Stimulated activated naive CD8-positive, alpha-beta T cell treated with anti-CD3 and anti-CD28 coated beads, Interleukin-15, Interleukin-2, amounts not matched to agents 100 U/mL and 50 U/mL, for 24 hours (primary cell): ENCODE results near the gene CDHR1.
"Not testable (repeated sequence)": the region's sequence is repeated elsewhere in the genome, so short reads cannot be mapped to it uniquely, and the experiment has no call there.

Source experiments
- ATAC-seq: fragments of 150-1000 bp; cut with Tn5 transposase; one replicate; pipeline ENCODE4 v1.10.0; 2021
- DNase-seq: peaks from one replicate; pipeline ENCODE4 v3.0.0; 2021

Gene CDHR1

GRCh38 chr10:84194424-84195043 is at the start of gene CDHR1:
Gene CDHR1, plus strand, starts transcription at chr10:84194537. Its CDS starts 224 bp downstream, at chr10:84194761.
- ATAC-seq = peak; percentile 74
- DNase-seq = peak; percentile 65

- DNase-seq (no peak), ATAC-seq (no peak)
Measured at GRCh38 chr10:84147347-84147746, 47.0 kb upstream of the CDHR1 start.

GRCh38 chr10:84148006-84148597 is 46.2 kb upstream of the CDHR1 start:
- ATAC-seq, DNase-seq: not testable (repeated sequence)

- no peak for ATAC-seq
Measured at GRCh38 chr10:84149854-84150253, 44.5 kb upstream of the CDHR1 start.

GRCh38 chr10:84152769-84153168 is 41.6 kb upstream of the CDHR1 start:
- ATAC-seq (peak; percentile 32), DNase-seq (no peak)

More at GRCh38 chr10:84149854-84150253, 44.5 kb upstream of the CDHR1 start:
- DNase-seq = no peak

- DNase-seq (no peak), ATAC-seq (no peak)
Measured at GRCh38 chr10:84155521-84155920, 38.8 kb upstream of the CDHR1 start.

- ATAC-seq (no peak), DNase-seq (no peak)
Measured at GRCh38 chr10:84156009-84156408, 38.3 kb upstream of the CDHR1 start.

GRCh38 chr10:84156768-84157167 is 37.6 kb upstream of the CDHR1 start:
- ATAC-seq (peak; percentile 97), DNase-seq (peak; percentile 60)

- DNase-seq (no peak), ATAC-seq (no peak)
Measured at GRCh38 chr10:84158061-84158460, 36.3 kb upstream of the CDHR1 start.

- DNase-seq (no peak), ATAC-seq (no peak)
Measured at GRCh38 chr10:84158550-84158949, 35.8 kb upstream of the CDHR1 start.

- ATAC-seq = no peak
Measured at GRCh38 chr10:84159076-84159685, 35.2 kb upstream of the CDHR1 start.

GRCh38 chr10:84160663-84161362 is 33.5 kb upstream of the CDHR1 start:
- ATAC-seq (no peak), DNase-seq (no peak)

More at GRCh38 chr10:84159076-84159685, 35.2 kb upstream of the CDHR1 start:
- no peak for DNase-seq

- DNase-seq (no peak), ATAC-seq (no peak)
Measured at GRCh38 chr10:84163996-84164395, 30.3 kb upstream of the CDHR1 start.

- DNase-seq (no peak), ATAC-seq (no peak)
Measured at GRCh38 chr10:84164442-84164841, 29.9 kb upstream of the CDHR1 start.

- ATAC-seq (no peak), DNase-seq (no peak)
Measured at GRCh38 chr10:84166620-84167288, 27.6 kb upstream of the CDHR1 start.

GRCh38 chr10:84167289-84167653 is 27.1 kb upstream of the CDHR1 start:
- not testable (repeated sequence) for DNase-seq, ATAC-seq

- not testable (repeated sequence) for ATAC-seq, DNase-seq
Measured at GRCh38 chr10:84168382-84168781, 26.0 kb upstream of the CDHR1 start.

- not testable (repeated sequence) for DNase-seq, ATAC-seq
Measured at GRCh38 chr10:84171237-84171636, 23.1 kb upstream of the CDHR1 start.

- DNase-seq, ATAC-seq: not testable (repeated sequence)
Measured at GRCh38 chr10:84171700-84172466, 22.5 kb upstream of the CDHR1 start.

GRCh38 chr10:84172467-84173356 is 21.6 kb upstream of the CDHR1 start:
- ATAC-seq = no peak
- DNase-seq = no peak
